Trophoblast cell (in vitro differentiated cells and primary cell): Measurements from ENCODE around the gene MRPS2.
"Not testable (repeated sequence)": the region's sequence is repeated elsewhere in the genome, so short reads cannot be mapped to it uniquely, and the experiment has no call there.

Experiments used
- DNase-seq, 2 donors: peaks; one replicate each; pipeline ENCODE4 v3.0.0-alpha.2; 2016
- H2AFZ ChIP-seq: 2 replicates; pipeline ENCODE4 v1.6.1; 2013; ENCODE audit warnings: low read length, moderate library complexity, mild to moderate bottlenecking; ENCODE audit not compliant: insufficient read depth, poor library complexity
- H2AK5ac ChIP-seq: 2 replicates; pipeline ENCODE4 v1.6.1; 2013; ENCODE audit warnings: mild to moderate bottlenecking, low read length
- H2BK120ac ChIP-seq: 2 replicates; pipeline ENCODE4 v1.6.1; 2013; ENCODE audit warnings: low read length, mild to moderate bottlenecking, moderate library complexity; ENCODE audit not compliant: insufficient read depth, poor library complexity
- H2BK12ac ChIP-seq: 2 replicates; pipeline ENCODE4 v1.6.1; 2013; ENCODE audit warnings: mild to moderate bottlenecking, low read length, moderate library complexity
- H2BK5ac ChIP-seq: 2 replicates; pipeline ENCODE4 v1.6.1; 2013; ENCODE audit warnings: low read length, low read depth, moderate library complexity, mild to moderate bottlenecking; ENCODE audit not compliant: poor library complexity
- H3K14ac ChIP-seq: 2 replicates; pipeline ENCODE4 v1.6.1; 2013; ENCODE audit warnings: mild to moderate bottlenecking, low read length
- H3K18ac ChIP-seq: 2 replicates; pipeline ENCODE4 v1.6.1; 2013; ENCODE audit warnings: mild to moderate bottlenecking, low read length
- H3K23ac ChIP-seq: 2 replicates; pipeline ENCODE4 v1.6.1; 2013; ENCODE audit warnings: low read length
- H3K27ac ChIP-seq: 2 replicates; pipeline ENCODE4 v1.5.1; 2013; ENCODE audit warnings: low read depth, mild to moderate bottlenecking, inconsistent platforms, low read length, moderate library complexity
- H3K27me3 ChIP-seq: 2 replicates; pipeline ENCODE4 v1.6.1; 2013; ENCODE audit warnings: inconsistent platforms, mild to moderate bottlenecking, low read length, moderate library complexity; ENCODE audit not compliant: insufficient read depth
- H3K36me3 ChIP-seq, 2 experiments: 1 replicate in 1 of 2; 2 replicates in 1 of 2; pipeline ENCODE4 v1.6.1; 2013; ENCODE audit warnings: low read length in 2 of 2, mild to moderate bottlenecking in 2 of 2, moderate library complexity in 1 of 2; ENCODE audit not compliant: insufficient read depth in 2 of 2, control insufficient read depth in 1 of 2
- H3K4ac ChIP-seq: 2 replicates; pipeline ENCODE4 v1.6.1; 2013; ENCODE audit warnings: low read depth, mild to moderate bottlenecking, low read length, moderate library complexity
- H3K4me1 ChIP-seq, 2 experiments: 1 replicate in 1 of 2; 2 replicates in 1 of 2; pipeline ENCODE4 v1.6.1; 2013; ENCODE audit warnings: low read length in 2 of 2, mild to moderate bottlenecking in 2 of 2, moderate library complexity in 1 of 2; ENCODE audit not compliant: insufficient read depth in 2 of 2, control insufficient read depth in 1 of 2
- H3K4me2 ChIP-seq: 2 replicates; pipeline ENCODE4 v1.6.1; 2013; ENCODE audit warnings: inconsistent platforms, mild to moderate bottlenecking, low read length, moderate library complexity
- H3K4me3 ChIP-seq: 2 replicates; pipeline ENCODE4 v1.5.1; 2013; ENCODE audit warnings: mild to moderate bottlenecking, low read depth, low read length, inconsistent platforms
- H3K79me1 ChIP-seq: one replicate; pipeline ENCODE4 v1.6.1; 2013; ENCODE audit warnings: low read length
- H3K79me2 ChIP-seq: 2 replicates; pipeline ENCODE4 v1.6.1; 2013; ENCODE audit warnings: low read length, mild to moderate bottlenecking; ENCODE audit not compliant: control insufficient read depth, insufficient read depth, poor library complexity
- H3K9ac ChIP-seq: 2 replicates; pipeline ENCODE4 v1.6.1; 2013; ENCODE audit warnings: mild to moderate bottlenecking, low read length
- H3K9me3 ChIP-seq: 2 replicates; pipeline ENCODE4 v1.6.1; 2013; ENCODE audit warnings: low read depth, mild to moderate bottlenecking, control low read depth, inconsistent platforms, low read length; ENCODE audit not compliant: insufficient read depth
- H4K12ac ChIP-seq: 2 replicates; pipeline ENCODE4 v1.6.1; 2013; ENCODE audit warnings: low read depth, mild to moderate bottlenecking, low read length, moderate library complexity
- H4K8ac ChIP-seq: 2 replicates; pipeline ENCODE4 v1.6.1; 2013; ENCODE audit warnings: low read depth, mild to moderate bottlenecking, low read length, moderate library complexity
- H4K91ac ChIP-seq: one replicate; pipeline ENCODE4 v1.6.1; 2013; ENCODE audit warnings: low read depth, mild to moderate bottlenecking, low read length, moderate library complexity
- WGBS: extraction: QIAGEN DNeasy Blood & Tissue Kit; methylation state at CpG from one replicate; pipeline ENCODE4 v1.1.7; 2013; ENCODE audit warnings: missing lambda C conversion rate; ENCODE audit not compliant: insufficient read length, insufficient coverage; ENCODE audit errors: extremely low coverage; 5-methylcytosine and 5-hydroxymethylcytosine counted together

The MRPS2 gene

DNA sequence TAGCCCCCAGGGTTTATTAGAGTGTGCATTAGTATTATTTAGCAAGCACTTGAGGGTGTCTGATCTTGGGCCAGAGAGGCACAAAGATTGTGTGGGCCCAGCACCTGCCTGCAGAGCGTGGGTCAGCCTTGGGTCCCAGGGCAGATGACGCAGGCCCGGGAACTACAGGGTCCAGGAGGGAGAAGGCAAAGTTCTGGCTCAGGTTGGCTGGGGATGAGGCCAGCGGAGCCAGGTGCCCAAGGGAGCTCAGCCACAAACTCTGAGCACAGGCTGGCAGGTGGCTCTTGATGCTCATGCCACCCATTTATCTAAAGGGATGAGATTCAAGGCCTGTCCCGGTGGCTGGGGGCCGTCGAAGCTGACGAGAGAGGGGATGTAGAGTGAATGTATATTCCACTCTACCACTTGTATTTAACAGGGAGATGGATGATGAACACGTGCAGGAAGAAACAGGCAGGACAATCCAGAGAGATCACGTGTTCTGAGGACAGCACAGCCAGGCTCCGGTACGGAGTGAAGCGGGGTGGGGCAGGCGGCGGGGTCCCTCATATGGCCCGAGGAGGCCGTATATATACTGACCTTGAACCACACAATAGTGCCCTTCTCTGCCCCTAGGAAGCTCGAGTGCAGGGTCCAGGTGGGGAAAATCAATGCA, 44.6 kb downstream of the MRPS2 start:
- Histone ChIP-seq H3K4me2 (no peak overlapping the region), H3K4me3 (no peak overlapping the region), H3K4me1 (peaks cover 7% of the 10 kb centered on the region in 2 experiments), H3K23ac (no peak overlapping the region), H3K36me3 (no peaks in the 10 kb centered on the region), H3K9ac (no peak overlapping the region), H3K27ac (no peak overlapping the region), H2BK5ac (no peak overlapping the region), H3K79me2 (peaks cover 4% of the 10 kb centered on the region), H4K91ac (peak overlapping the region; percentile 3), H2AFZ (no peak overlapping the region), H4K12ac (no peak overlapping the region), H2AK5ac (peak overlapping the region; percentile 6), H3K79me1 (peaks cover 11% of the 10 kb centered on the region), H2BK120ac (no peak overlapping the region), H3K9me3 (no peaks in the 10 kb centered on the region), H3K27me3 (no peaks in the 10 kb centered on the region), H2BK12ac (peak overlapping the region; percentile 9), H3K14ac (no peak overlapping the region), H4K8ac (no peak overlapping the region), H3K4ac (no peak overlapping the region), H3K18ac (peak overlapping the region; percentile 3)
- no peak for DNase-seq
- no CpG with 5 or more reads among the region's 18 CpGs for WGBS

GRCh38 chr9:135545646-135546176, 45.2 kb downstream of the MRPS2 start, which contains the start of gene OBP2A:
OBP2A (plus strand) TSS chr9:135546126; CDS start chr9:135546181, 55 bp downstream.
- H3K9ac ChIP-seq, H3K79me2 ChIP-seq, H3K27ac ChIP-seq, H3K9me3 ChIP-seq, H3K4ac ChIP-seq, DNase-seq, H3K4me3 ChIP-seq, H3K36me3 ChIP-seq, H3K27me3 ChIP-seq, H2AFZ ChIP-seq, H3K4me2 ChIP-seq, H3K14ac ChIP-seq, H3K4me1 ChIP-seq, H4K8ac ChIP-seq, H2BK120ac ChIP-seq, H3K23ac ChIP-seq, H4K12ac ChIP-seq, H2BK5ac ChIP-seq: not testable (repeated sequence)
- H2BK12ac ChIP-seq: peak within 1 kb of the TSS; percentile 84
- no CpG with 5 or more reads among the region's 19 CpGs for WGBS
- peaks cover 11% of the 10 kb centered on the region for H3K79me1 ChIP-seq
- peak within 1 kb of the TSS; percentile 6 for H2AK5ac ChIP-seq
- peak within 1 kb of the TSS; percentile 3 for H3K18ac ChIP-seq
- peak within 1 kb of the TSS; percentile 3 for H4K91ac ChIP-seq

GRCh38 chr9:135546792-135547617, 46.5 kb downstream of the MRPS2 start:
- DNase-seq, H2BK5ac ChIP-seq, H3K79me2 ChIP-seq, H4K8ac ChIP-seq, H3K27me3 ChIP-seq, H2AFZ ChIP-seq, H3K27ac ChIP-seq, H2BK12ac ChIP-seq, H3K9ac ChIP-seq, H4K12ac ChIP-seq, H3K4ac ChIP-seq, H3K4me3 ChIP-seq, H3K18ac ChIP-seq, H3K4me1 ChIP-seq, H3K14ac ChIP-seq, H3K36me3 ChIP-seq, H4K91ac ChIP-seq, H3K4me2 ChIP-seq, H3K9me3 ChIP-seq, H3K23ac ChIP-seq, H2BK120ac ChIP-seq, H2AK5ac ChIP-seq: not testable (repeated sequence)
- peaks cover 11% of the 10 kb centered on the region for H3K79me1 ChIP-seq
- no CpG with 5 or more reads among the region's 21 CpGs for WGBS

- WGBS: no CpG with 5 or more reads among the region's 28 CpGs
- no peak overlapping the region for H3K14ac ChIP-seq
These were observed 47.6 kb downstream of the MRPS2 start for GRCh38 chr9:135547756-135548736.

More at GRCh38 chr9:135547756-135548736, 47.6 kb downstream of the MRPS2 start:
- Histone ChIP-seq H3K9me3 (no peaks in the 10 kb centered on the region), H3K9ac (no peak overlapping the region), H2BK120ac (no peak overlapping the region), H2BK5ac (no peak overlapping the region), H3K18ac (no peak overlapping the region), H3K4ac (no peak overlapping the region), H3K4me3 (no peak overlapping the region), H3K27ac (no peak overlapping the region), H3K23ac (no peak overlapping the region), H3K79me2 (peaks cover 4% of the 10 kb centered on the region), H4K8ac (no peak overlapping the region), H3K27me3 (no peaks in the 10 kb centered on the region), H4K91ac (no peak overlapping the region), H4K12ac (no peak overlapping the region), H3K36me3 (no peaks in the 10 kb centered on the region), H2BK12ac (peak overlapping the region; percentile 43), H3K4me2 (no peak overlapping the region), H3K79me1 (peaks cover 9% of the 10 kb centered on the region), H2AFZ (no peak overlapping the region), H3K4me1 (peaks cover 5% of the 10 kb centered on the region in 2 experiments), H2AK5ac (peak overlapping the region; percentile 47)
- DNase-seq: no peak
